Breast epithelium (tissue), 4 donors: ENCODE data around the gene BMAL2. TPM values are rescaled to one million over a fixed set of nuclear protein-coding genes. Genes with fewer than 3 reads are reported as not detected.

Experiments
- DNase-seq, 2 donors: peaks; one replicate each; pipeline ENCODE4 v3.0.0-alpha.2; 2019; ENCODE audit warnings: low spot score in 2 of 2
- H3K27ac ChIP-seq, 2 donors: fragments of 200-600 bp; sonication (generic) in 1 of 2; one replicate each; pipeline ENCODE4 v1.5.1; 2016 to 2019; ENCODE audit warnings: mild to moderate bottlenecking in 1 of 2
- H3K27me3 ChIP-seq, 2 donors: fragments of 200-600 bp; sonication (generic) in 1 of 2; one replicate each; pipeline versions ENCODE4 v1.5.1 to v1.6.0; 2017 to 2019; ENCODE audit warnings: control low read depth in 1 of 2, mild to moderate bottlenecking in 1 of 2
- H3K36me3 ChIP-seq: fragments of 200-600 bp; one replicate; pipeline ENCODE4 v1.5.1; 2019
- H3K4me1 ChIP-seq, 2 donors: fragments of 200-600 bp; sonication (generic); one replicate each; pipeline ENCODE4 v1.5.1; 2016 to 2019; ENCODE audit warnings: control low read depth in 1 of 2
- H3K4me3 ChIP-seq, 3 donors: fragments of 200-600 bp; sonication (generic); 1 replicate in 2 of 3; 2 replicates in 1 of 3; pipeline ENCODE4 v1.5.1; 2016 to 2019; ENCODE audit warnings: mild to moderate bottlenecking in 3 of 3, moderate library complexity in 2 of 3
- H3K9me3 ChIP-seq, 2 donors: fragments of 200-600 bp; sonication (generic) in 1 of 2; one replicate each; pipeline ENCODE4 v1.5.1; 2016 to 2019; ENCODE audit warnings: control low read depth in 1 of 2
- POLR2A ChIP-seq: fragments of 450-650 bp; IDR thresholded peaks from one replicate; pipeline ENCODE4 v1.6.1; 2016; ENCODE audit warnings: antibody characterized with exemption, mild to moderate bottlenecking, moderate library complexity
- POLR2AphosphoS5 ChIP-seq, 3 donors: sonication (generic); formaldehyde crosslinking; IDR thresholded peaks; one replicate each; pipeline ENCODE4 v1.6.1; 2017; ENCODE audit warnings: antibody characterized with exemption in 3 of 3
- intact Hi-C: fragments of 100-400 bp; cut with DNase I; formaldehyde crosslinking; loops from one replicate; pipeline ENCODE4 v1.15.1; 2023; ENCODE audit warnings: low total_unique reads
- total RNA-seq, 3 donors: library from RNA; depleted of rRNA; stranded (reverse); fragments of >200 nt; gene quantifications; one replicate each; pipeline ENCODE4 v1.1.0, GENCODE V29; 2016
- TF ChIP-seq, protein P1 (sequence below), 3 donors: fragments of 450-650 bp; IDR thresholded peaks; one replicate each; pipeline ENCODE4 v1.5.1; 2016 to 2017; ENCODE audit warnings: antibody characterized with exemption in 3 of 3, mild to moderate bottlenecking in 3 of 3, moderate library complexity in 3 of 3

Gene BMAL2
- total RNA-seq, 3 donors from 2014 or later, result 1.3 to 2.4 (median 1.3) TPM

DNA sequence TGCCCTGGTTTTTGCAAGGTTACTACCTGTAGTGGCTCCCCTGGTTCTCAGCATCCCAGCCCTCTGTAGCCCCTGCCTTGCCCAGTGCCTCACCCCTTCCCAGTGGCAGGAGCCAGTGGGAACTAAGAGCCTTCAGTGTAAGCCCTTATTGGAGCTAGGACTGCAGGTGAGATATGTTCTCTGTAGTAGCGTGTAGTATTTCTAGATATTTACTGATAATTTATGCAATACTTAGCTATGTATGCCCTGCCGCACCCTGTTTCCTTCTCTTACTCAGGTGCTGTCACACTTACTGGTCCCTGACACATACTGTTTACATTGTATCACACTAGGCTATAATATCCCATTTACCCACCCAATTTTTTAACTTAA, 3.6 kb downstream of the BMAL2 start:
- Histone ChIP-seq H3K4me1 (no peaks in the 10 kb centered on the region), H3K27ac (no peak overlapping the region), H3K36me3 (no peaks in the 10 kb centered on the region), H3K27me3 (no peaks in the 10 kb centered on the region), H3K9me3 (no peaks in the 10 kb centered on the region), H3K4me3 (no peak overlapping the region)
- DNase-seq, result no peak
- intact Hi-C loops, result no loop called here
- TF ChIP-seq POLR2A, result no peak
- TF ChIP-seq, protein P1, sequence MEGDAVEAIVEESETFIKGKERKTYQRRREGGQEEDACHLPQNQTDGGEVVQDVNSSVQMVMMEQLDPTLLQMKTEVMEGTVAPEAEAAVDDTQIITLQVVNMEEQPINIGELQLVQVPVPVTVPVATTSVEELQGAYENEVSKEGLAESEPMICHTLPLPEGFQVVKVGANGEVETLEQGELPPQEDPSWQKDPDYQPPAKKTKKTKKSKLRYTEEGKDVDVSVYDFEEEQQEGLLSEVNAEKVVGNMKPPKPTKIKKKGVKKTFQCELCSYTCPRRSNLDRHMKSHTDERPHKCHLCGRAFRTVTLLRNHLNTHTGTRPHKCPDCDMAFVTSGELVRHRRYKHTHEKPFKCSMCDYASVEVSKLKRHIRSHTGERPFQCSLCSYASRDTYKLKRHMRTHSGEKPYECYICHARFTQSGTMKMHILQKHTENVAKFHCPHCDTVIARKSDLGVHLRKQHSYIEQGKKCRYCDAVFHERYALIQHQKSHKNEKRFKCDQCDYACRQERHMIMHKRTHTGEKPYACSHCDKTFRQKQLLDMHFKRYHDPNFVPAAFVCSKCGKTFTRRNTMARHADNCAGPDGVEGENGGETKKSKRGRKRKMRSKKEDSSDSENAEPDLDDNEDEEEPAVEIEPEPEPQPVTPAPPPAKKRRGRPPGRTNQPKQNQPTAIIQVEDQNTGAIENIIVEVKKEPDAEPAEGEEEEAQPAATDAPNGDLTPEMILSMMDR (IDR thresholded peaks at IDR 0.05), result no peak
- TF ChIP-seq POLR2AphosphoS5 (IDR thresholded peaks at IDR 0.05), result no peak

DNA sequence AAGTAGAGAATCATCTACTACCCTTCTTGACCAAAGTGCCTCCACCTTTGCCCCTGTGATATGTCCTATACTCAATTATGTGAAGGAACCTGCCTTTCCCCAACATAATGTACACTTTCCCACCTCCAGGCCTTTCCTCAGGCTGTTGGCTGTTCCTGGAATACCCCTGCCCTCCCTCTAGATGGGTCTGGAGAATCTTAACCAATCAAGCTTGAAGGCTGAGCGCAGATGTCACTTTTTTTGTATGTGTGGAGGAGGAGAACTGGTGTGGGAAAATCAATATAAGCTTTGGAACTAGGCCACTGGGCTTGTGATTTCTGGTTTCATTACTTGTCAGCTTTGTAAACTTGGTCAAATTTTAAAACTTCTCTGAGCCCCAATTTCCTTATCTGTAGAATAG, 4.7 kb downstream of the BMAL2 start:
- H3K27ac ChIP-seq, result no peak overlapping the region
- H3K27me3 ChIP-seq, result no peaks in the 10 kb centered on the region
- H3K4me1 ChIP-seq, result no peaks in the 10 kb centered on the region
- intact Hi-C loops, result no loop called here
- H3K4me3 ChIP-seq, result no peak overlapping the region
- TF ChIP-seq POLR2AphosphoS5 (IDR thresholded peaks at IDR 0.05) (no peak), POLR2A (no peak)
- TF ChIP-seq, protein P1 (IDR thresholded peaks at IDR 0.05), result no peak
- no peaks in the 10 kb centered on the region for H3K36me3 ChIP-seq
- no peaks in the 10 kb centered on the region for H3K9me3 ChIP-seq
- DNase-seq, result no peak

DNA sequence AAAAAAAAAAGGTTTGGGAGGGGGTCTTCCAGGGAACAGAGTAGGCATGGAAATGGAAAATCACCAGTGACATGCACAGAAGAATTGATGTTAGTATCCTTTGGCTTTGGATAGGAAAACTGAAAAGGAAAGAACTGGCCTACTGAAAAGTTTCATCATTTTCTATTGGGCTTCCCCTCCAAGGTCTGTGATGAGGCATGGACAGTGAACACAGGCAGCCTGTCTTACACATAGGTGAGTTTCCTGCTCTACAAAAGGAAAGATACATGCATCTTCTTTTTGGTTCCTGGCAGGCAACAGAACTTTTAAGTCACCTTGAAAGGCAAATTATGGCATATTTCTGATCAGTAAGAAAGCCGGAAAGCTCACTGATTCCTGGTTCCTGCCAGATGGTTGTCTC, 5.8 kb downstream of the BMAL2 start:
- no peak for DNase-seq
- H3K36me3 ChIP-seq, result no peaks in the 10 kb centered on the region
- H3K9me3 ChIP-seq, result no peaks in the 10 kb centered on the region
- intact Hi-C loops, result no loop called here
- no peak overlapping the region for H3K4me3 ChIP-seq
- TF ChIP-seq, protein P1 (IDR thresholded peaks at IDR 0.05), result no peak
- no peak for TF ChIP-seq POLR2AphosphoS5 (IDR thresholded peaks at IDR 0.05)
- no peak for TF ChIP-seq POLR2A
- H3K27ac ChIP-seq, result no peak overlapping the region
- no peaks in the 10 kb centered on the region for H3K27me3 ChIP-seq
- H3K4me1 ChIP-seq, result no peaks in the 10 kb centered on the region

DNA sequence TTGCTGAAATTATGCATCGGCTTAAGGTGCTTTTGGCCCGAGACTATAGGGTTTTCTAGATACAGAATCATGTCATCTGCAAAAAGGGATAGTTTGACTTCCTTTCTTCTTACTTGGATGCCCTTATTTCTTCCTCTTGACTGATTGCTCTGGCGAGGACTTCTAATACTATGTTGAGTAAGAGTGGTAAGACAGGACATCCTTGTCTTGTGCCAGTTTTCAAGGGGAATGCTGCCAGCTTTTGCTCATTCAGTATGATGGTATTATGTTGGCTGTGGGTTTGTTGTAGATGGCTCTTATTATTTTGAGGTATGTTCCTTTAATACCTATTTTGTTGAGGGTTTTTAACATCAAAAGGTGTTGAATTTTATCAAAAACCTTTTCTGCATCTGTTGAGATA, 8.3 kb downstream of the BMAL2 start:
- TF ChIP-seq POLR2A (no peak), POLR2AphosphoS5 (IDR thresholded peaks at IDR 0.05) (no peak)
- TF ChIP-seq, protein P1 (IDR thresholded peaks at IDR 0.05), result no peak
- H3K4me3 ChIP-seq, result no peak overlapping the region
- no peaks in the 10 kb centered on the region for H3K27me3 ChIP-seq
- DNase-seq, result no peak
- H3K36me3 ChIP-seq, result no peaks in the 10 kb centered on the region
- no peak overlapping the region for H3K27ac ChIP-seq
- H3K9me3 ChIP-seq, result no peaks in the 10 kb centered on the region
- no peaks in the 10 kb centered on the region for H3K4me1 ChIP-seq
- intact Hi-C loops, result no loop called here

DNA sequence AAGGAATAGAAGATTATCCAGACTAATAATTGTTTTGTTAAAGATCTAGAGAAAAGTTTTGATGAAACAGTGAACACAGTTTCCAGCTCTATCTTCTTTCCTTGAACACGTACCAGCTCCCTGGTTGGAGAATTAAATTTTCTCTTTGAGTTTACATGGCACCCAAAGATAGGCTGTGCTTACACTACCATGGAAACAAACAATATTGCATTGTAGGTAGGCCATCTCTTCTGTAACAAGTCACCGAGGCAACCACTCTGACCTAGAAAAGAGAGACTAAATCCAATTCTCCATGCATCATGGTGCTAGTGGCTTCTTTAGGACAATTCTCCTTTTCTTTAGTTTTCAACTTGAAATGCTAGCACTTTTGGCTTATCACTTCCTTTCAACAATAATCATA, 9.9 kb downstream of the BMAL2 start:
- Histone ChIP-seq H3K36me3 (no peaks in the 10 kb centered on the region), H3K27ac (no peak overlapping the region), H3K9me3 (no peaks in the 10 kb centered on the region), H3K4me3 (no peak overlapping the region), H3K4me1 (no peaks in the 10 kb centered on the region), H3K27me3 (no peaks in the 10 kb centered on the region)
- TF ChIP-seq, protein P1 (IDR thresholded peaks at IDR 0.05), result no peak
- no peak for TF ChIP-seq POLR2A
- no peak for TF ChIP-seq POLR2AphosphoS5 (IDR thresholded peaks at IDR 0.05)
- DNase-seq, result no peak
- intact Hi-C loops, result no loop called here
